ENCODE measurements around the gene AP1S3.

DNA sequence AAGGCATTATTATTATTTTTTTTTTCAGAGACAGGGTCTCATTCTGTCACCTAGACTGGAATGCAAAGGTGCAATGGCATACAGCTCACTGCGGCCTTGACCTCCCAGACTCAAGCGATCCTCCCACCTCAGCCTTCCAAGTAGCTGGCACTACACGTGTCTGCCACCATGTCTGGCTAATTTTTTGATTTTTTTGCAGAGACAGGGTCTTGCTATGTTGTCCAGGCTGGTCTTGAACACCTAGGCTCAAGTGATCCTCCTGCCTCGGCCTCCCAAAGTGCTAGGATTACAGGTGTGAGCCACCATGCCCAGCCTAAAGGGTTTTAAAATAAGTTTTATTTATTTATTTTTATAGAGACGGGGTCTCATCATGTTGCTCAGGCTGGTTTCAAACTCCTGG, 45.3 kb upstream of the AP1S3 start:
- TF ChIP-seq SETDB1 (IDR thresholded peaks at IDR 0.05; ENCODE audit: insufficient read length, low read length) = no peak
- no peak for TF ChIP-seq SCRT2 (tag by site-specific recombination; IDR thresholded peaks at IDR 0.05)
- TF ChIP-seq, protein P1, sequence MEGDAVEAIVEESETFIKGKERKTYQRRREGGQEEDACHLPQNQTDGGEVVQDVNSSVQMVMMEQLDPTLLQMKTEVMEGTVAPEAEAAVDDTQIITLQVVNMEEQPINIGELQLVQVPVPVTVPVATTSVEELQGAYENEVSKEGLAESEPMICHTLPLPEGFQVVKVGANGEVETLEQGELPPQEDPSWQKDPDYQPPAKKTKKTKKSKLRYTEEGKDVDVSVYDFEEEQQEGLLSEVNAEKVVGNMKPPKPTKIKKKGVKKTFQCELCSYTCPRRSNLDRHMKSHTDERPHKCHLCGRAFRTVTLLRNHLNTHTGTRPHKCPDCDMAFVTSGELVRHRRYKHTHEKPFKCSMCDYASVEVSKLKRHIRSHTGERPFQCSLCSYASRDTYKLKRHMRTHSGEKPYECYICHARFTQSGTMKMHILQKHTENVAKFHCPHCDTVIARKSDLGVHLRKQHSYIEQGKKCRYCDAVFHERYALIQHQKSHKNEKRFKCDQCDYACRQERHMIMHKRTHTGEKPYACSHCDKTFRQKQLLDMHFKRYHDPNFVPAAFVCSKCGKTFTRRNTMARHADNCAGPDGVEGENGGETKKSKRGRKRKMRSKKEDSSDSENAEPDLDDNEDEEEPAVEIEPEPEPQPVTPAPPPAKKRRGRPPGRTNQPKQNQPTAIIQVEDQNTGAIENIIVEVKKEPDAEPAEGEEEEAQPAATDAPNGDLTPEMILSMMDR (tag by site-specific recombination; IDR thresholded peaks at IDR 0.05) = no peak
- TF ChIP-seq ZNF274 (IDR thresholded peaks at IDR 0.05; ENCODE audit: low read length) = no peak
- no peak for TF ChIP-seq ZNF274 (tag by site-specific recombination; IDR thresholded peaks at IDR 0.05; ENCODE audit: borderline replicate concordance)
- no peak for TF ChIP-seq GLIS1 (tag by site-specific recombination; IDR thresholded peaks at IDR 0.05)
- TF ChIP-seq ZNF239 (tag by site-specific recombination; IDR thresholded peaks at IDR 0.05) = no peak

Measured in HEK293 (cell line).